HG03439 (cell line): ENCODE data around the gene CD2AP.
"Not testable (repeated sequence)": the region's sequence is repeated elsewhere in the genome, so short reads cannot be mapped to it uniquely, and the experiment has no call there.

Experiments used
- ATAC-seq: cut with Tn5 transposase; IDR thresholded peaks from one replicate; pipeline ENCODE4 v1.9.1; 2021; ENCODE audit warnings: mild to moderate bottlenecking, moderate library complexity; ENCODE audit not compliant: unreplicated experiment

CD2AP gene

DNA sequence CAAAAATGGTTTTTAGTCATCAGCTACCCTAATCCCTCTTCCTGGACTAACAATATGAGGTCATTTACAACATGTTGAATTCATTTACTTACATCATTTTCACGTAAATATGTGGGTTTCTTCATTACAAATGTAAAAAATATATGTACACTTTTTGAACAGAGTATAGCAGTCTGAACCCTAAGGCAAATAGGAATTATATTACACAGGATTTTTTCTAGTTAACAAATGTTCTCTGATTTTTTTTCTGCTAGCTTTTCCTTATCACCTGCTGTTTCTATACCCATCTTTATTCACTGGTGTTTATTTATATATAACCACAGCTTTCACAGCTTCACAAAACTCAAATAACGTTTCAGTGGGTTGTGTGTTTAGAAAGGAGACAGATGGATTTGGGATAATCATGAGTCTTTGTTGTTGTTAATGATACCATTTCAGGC, 21.0 kb upstream of the CD2AP start:
- ATAC-seq: no peak

DNA sequence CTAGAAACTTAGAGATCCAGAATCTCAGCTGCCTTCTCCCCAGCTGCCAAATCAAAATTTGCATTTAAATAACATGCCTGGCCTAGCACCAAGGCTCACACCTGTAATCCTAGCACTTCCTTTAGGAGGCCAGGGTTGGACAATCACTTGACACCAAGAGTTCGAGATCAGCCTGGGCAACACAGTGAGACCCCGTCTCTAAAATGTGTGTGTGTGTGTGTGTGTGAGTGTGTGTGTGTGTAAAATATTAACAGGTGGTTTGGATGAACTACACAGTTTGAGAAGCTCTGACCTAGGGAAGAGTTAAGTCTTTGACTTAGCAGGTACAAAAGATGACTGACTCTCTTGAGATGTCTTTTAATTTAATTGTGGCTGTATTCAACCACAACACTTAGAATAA, 20.2 kb upstream of the CD2AP start:
- no peak for ATAC-seq

GRCh38 chr6:47464052-47464451, 13.5 kb upstream of the CD2AP start:
- ATAC-seq: no peak

GRCh38 chr6:47465117-47465516, 12.5 kb upstream of the CD2AP start:
- no peak for ATAC-seq

DNA sequence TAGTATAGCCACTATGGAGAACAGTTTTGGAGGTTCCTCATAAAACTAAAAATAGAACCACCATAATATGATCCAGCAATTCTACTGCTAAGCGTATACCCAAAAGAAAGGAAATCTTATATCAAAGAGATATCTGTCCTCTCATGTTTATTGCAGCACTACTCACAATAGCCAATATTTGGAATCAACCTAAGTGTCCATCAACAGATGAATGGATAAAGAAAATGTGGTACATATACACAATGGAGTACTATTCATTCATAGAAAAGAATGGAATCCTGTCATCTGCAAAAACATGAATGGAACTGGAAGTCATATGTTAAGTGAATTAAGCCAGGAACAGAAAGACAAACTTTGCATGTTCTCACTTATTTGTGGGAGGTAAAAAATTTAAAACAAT, 5.7 kb upstream of the CD2AP start:
- ATAC-seq: no peak

- ATAC-seq: no peak
Measured at GRCh38 chr6:47473791-47474346, 3.7 kb upstream of the CD2AP start.

DNA sequence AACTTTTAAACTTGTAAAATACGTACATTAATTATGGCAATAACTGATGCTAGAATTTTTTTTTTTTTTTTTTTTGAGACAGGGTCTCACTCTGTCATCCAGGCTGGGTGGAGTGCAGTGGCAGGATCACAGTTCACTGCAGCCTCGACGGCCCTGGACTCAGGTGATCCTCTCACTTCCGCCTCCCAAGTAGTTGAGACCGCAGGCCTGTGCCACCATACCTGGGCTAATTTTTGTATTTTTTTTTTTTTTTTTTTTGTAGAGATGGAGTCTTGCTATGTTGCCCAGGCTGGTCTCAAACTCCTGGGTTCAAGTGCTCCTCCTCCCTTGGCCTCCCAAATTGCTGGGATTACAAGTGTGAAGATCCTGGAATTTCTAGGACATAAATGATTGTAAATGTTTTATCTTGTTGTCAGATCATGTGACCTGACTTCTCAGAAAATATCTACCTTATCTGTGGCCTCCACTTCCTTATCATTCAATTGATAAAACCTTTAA, 2.2 kb upstream of the CD2AP start:
- ATAC-seq: no peak

GRCh38 chr6:47476781-47477496, 650 bp upstream of the CD2AP start:
- no peak for ATAC-seq

GRCh38 chr6:47478233-47479139, 897 bp downstream of the CD2AP start:
- ATAC-seq: no peak

- no peak for ATAC-seq
Measured at GRCh38 chr6:47479140-47479508, 1.5 kb downstream of the CD2AP start.

GRCh38 chr6:47479874-47480273, 2.3 kb downstream of the CD2AP start:
- ATAC-seq: no peak

DNA sequence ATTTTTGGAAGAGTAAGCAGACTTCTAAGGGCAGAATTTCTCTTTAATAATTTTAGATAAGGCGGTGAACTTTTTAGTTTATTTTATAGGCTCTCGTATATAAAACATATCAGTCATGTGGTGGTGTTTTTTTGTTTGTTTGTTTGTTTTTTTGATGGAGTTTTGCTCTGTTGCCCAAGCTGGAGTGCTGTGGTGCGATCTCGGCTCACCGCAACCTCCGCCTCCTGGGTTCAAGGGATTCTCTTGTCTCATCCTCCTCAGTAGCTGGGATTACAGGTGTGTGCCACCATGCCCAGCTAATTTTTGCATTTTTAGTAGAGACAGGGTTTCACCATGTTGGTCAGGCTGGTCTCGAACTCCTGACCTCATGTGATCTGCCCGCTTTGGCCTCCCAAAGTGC, 3.6 kb downstream of the CD2AP start:
- not testable (repeated sequence) for ATAC-seq

DNA sequence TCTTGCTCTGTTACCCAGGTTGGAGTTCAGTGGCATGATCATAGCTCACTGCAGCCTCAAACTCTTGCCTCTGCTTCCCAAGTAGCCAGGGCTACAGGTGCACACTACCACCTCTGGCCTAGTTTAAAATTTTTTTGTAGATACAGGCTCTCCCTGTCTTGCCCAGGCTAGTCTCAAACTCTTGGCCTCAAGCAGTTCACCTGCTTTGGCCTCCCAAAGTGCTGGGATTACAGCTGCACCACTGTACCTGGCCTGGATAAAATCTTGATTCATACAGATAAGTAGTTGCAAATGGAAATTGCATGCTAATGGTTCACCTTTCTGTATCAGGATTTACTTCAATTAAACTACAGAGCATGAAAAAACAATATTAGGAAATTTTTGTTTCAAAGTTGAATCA, 4.2 kb downstream of the CD2AP start:
- no peak for ATAC-seq

- ATAC-seq: no peak
Measured at GRCh38 chr6:47483516-47483852, 5.9 kb downstream of the CD2AP start.

DNA sequence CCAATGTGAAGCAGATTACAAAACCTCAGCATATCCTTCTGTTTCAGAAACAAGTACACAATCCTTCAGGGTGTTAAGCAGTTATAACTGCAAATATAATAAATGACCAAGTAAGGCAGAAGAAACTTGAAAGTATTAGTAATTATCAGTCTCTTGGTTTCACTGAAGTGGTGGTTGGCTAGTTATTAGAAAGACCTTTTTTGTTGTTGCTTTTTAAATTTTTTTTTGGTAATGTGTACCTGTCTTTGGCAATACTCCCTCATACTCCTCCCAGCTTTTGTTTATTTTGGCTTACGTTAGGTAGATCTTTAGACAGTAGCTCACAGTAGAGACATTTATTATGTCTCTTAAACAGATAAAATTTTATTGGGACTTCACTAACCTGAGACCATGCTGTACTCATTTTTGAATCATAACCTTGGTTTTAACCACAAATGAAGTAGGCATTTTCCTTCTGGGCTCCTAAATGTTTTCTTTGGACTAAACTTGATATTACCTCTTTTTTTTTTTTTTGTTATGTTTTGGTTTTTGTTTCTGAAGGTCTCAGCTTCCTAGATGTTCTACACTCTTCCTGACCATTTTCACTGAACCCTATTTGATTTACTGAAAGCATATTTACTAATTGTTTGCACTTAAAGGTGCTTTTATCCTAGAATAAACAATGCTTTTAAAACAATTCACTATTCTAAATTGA, 6.4 kb downstream of the CD2AP start:
- no peak for ATAC-seq

DNA sequence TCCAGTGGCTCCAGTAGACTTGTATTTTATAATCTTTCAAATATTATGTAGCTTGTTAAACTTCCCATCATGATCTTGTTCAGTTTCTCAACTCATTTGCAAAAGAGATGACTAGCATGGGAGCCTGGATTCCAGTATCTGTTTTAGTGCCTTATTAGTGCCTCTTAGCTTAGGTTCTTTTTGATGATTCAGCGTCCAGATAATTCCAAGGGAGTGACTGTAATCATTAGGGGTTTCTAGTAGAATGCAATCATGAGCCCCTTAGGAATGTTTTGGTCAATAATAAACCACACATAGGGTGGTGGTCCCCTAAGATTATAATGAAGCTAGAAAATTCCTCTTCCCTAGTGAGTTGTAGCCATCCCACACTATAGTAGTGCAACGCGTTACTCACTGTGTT, 7.0 kb downstream of the CD2AP start:
- ATAC-seq: no peak

DNA sequence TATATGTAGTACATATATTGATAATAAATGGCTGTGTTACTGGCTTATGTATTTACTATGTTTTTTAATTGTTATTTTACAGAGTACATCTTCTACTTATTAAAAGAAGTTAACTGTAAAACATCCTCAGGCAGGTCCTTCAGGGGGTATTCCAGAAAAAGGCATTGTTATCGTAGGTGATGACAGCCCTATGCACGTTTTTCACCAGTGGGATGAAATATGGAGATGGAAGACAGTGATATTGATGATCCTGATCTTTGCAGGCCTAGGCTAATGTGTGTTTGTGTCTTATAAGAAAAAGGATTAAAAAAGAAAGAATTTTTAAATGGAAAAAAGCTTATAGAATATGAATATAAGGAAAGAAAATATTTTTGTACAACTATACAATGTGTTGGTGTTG, 7.5 kb downstream of the CD2AP start:
- ATAC-seq: no peak

DNA sequence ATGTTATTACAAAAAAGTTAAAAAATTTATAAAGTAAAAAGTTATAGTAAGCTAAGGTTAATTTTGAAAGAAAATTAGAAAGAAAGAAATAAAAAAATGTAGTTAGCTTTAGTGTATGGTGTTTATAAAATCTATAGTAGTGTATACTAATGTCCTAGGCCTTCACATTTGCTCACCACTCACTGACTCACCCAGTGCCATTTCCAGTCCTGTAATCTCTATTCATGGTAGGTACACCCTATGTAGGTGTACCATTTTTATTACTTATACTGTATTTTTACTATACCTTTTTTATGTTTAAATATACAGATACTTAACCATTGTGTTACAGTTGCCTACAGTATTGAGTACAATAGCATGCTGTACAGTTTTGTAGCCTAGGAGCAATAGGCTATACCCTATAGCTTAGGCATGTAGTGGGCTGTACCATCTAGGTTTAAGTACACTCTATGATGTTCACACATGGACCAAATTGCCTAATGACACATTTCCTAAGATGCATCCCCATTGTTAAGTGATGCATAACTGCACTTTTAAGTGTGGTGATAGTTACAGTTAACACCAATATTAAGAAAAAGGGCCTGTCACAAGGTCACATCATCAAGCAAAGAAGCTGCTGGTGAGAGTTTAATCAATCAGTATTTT, 8.0 kb downstream of the CD2AP start:
- ATAC-seq: no peak

DNA sequence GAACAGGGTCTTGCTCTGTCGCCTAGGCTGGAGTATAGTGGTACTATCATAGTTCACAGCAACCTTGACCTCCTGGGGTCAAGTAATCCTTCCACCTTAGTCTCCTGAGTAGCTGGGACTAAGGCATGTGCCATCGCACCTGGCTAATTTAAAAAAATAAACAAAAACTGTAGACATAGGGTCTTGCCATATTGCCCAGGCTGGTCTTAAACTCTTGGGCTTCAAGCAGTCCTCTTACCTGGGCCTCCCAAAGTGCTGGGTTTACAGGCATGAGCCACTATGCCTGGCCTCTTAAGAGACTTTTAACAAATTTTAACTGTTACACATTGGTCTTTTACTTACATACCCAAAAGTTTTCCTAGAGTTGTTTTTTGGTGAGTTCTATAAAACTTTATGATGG, 12.4 kb downstream of the CD2AP start:
- ATAC-seq: no peak

- ATAC-seq: no peak
Measured at GRCh38 chr6:47490676-47491075, 13.1 kb downstream of the CD2AP start.

DNA sequence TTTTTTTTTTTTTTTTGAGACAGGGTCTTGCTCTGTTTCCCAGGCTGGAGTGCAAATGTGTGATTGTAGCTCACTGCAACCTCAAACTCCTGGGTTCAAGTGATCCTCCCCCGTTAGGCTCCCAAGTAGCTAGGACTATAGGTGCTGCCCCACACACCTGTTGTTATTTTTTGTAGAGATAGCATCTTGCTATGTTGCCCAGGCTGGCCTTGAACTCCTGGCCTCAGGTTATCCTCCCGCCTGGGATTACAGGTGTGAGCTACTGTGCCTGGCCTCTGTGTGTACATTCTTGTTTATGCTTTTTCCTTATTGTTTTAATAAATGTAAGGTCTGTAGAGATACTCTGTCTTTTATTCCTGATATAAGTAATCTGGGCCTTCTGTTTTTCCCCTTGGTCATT, 14.8 kb downstream of the CD2AP start:
- ATAC-seq: no peak
